RPMI7951 (cell line): ENCODE measurements around the gene CD3D. TPM values are rescaled to one million over a fixed set of nuclear protein-coding genes. Genes with fewer than 3 reads are reported as not detected.
"Not testable (repeated sequence)": the region's sequence is repeated elsewhere in the genome, so short reads cannot be mapped to it uniquely, and the experiment has no call there.

ENCODE experiments used
- DNase-seq: peaks from one replicate; pipeline ENCODE4 v3.0.0-alpha.2; 2012; ENCODE audit warnings: low read depth
- total RNA-seq: library from RNA; depleted of rRNA; stranded (reverse); fragments of >200 nt; shearing (Covaris generic); gene quantifications from 2 replicates; pipeline ENCODE4 v1.2.3, GENCODE V29; 2014

CD3D gene
- total RNA-seq, 1 experiment from 2014 or later = not detected

DNA sequence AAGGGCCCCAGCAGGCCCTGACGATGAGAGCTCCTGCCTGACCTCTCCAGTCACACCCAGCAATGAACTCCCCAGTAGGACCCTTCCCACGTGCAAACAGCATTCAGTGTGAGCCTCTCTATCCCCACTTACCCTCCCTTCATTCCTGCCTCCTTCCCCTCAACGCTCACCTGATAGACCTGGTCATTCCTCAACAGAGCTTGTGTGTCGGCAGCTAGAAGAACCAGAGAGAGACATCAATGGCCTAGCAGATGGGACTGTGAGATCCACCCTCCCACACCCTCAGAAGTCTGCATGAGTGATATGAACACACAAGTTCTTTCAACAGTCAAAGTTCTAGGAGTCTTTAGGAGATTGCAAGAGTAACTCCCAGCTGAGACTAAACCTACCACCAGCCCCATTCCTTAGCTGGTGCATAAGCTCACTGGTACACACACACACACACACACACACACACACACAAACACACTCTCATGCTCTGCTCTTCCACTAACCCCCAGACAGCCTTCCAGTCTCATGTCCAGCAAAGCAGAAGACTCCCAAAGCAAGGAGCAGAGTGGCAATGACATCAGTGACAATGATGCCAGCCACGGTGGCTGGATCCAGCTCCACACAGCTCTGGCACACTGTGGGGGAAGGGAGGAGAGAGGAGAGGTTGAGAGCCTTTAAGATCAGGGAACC lies 3.1 kb downstream of the CD3D start:
- DNase-seq = no peak

DNA sequence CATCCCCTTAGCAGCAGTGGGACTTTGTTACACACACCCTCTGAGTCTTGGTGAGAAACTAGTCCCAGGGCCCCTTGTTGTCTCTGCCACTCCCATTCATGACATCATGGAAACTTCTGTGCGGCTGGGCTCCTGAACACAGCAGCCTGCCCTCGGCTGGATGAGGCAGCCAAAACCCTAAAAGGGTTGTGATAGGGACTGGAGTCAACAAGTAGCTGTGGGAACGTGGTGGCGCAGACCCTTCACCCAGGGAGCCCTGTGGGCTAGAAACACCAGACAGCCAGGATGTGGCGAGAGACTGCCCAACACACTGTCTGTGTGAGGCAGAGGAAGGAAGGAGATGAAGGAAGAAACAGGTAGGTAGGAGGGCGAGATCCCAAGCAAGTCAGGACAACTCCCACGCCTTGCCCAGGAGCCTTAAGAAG lies 3.9 kb downstream of the CD3D start:
- no peak for DNase-seq

DNA sequence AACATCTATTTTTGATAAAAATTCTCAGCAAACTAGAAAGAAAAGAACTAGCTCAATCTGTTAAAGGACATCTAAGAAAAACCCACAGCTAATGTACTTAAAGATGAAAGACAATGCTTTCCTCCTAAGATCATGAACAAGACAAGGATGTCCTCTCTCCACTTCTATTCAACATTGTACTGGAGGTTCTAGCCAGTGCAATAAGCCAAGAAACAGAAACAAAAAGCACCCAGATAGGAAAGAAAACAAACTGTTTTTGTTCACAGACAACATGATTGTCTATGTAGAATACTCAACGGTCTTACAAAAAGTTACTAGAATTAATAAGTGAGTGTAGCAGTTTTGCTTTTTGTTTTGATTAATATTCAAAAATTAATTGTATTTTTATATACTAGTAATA lies 7.8 kb downstream of the CD3D start:
- DNase-seq = no peak

DNA sequence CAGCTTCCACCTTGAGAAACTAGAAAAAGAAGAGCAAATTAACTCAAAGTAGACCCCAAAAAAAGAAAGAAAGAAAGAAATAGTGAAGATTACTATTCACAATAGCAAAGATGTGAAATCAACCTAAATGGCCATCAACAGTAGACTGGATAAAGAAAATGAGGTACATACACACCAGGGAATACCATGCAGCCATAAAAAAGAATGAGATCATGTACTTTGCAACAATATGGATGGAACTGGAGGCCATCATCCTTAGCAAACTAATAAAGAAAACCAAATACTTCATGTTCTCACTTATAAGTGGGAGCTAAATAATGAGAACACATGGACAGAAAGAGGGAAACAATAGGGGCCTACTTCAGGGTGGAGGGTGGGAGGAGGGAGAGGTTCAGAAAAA lies 13.8 kb downstream of the CD3D start:
- no peak for DNase-seq

DNA sequence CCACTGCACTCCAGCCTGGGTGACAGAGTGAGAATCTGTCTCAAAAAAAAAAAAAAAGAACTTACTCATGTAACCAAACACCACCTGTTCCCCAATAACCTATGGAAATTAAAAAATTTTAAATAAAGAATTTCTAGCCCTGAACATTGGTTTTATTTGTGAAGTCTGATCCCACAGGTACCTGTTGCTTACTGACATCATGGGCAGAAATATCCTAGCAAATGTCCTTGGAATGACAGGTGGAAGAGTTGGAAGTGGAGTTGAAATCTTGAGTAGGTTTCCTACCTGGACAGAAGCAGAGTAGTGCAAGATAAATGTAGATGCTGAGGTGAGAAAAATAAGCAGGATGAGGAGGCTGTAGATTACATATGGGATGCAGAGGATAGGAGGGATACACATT lies 17.2 kb downstream of the CD3D start:
- DNase-seq = no peak

DNA sequence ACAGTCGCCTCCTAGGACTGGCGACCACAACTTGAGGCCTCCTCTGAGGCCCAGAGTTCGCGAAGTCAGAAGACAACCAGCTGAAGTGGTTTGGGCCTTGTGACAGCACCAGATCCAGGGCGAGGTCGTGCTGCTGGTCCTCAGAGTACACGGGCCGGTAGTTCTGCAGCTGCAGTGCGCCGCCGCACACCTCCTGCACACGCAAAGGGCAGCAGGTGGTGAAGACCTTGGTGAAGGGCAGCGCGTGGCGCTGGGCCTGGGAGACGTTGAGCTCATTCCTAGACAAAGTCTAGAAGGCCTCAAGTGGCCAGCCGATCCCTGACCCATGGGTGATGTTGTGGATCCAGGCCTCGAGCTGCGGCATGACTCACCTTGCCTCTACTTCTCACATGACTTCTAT lies 19.8 kb downstream of the CD3D start:
- no peak for DNase-seq

DNA sequence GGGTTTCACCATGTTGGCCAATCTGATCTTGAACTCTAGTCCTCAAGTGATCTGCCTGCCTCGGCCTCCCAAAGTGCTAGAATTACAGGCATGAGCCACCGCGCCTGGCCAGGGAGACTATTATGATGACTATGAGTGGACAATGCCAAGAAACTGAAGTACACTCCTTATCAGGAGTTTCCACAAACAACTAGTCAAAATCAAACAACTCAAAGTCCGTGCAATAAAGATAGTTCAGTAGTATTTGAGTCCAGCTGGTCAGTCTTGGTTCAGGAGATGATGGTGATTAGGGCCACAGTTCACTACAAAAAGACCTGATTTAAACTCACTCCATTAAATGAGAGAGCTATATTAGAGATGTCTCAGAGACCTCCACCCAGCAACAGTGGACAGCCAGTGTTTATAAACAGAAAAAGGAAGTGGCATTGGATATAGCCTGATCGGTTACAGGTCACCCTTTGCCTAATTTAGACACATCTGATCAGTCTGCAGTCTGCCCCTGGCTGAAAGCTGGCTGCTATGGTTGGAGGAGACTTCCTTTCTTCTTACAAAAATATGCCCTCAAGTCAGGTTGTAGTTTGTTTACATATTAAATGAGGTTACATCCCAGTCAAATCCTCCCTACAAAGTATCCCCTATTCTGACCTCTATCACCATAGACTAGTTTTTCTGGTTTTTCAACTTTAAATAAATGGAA lies 21.0 kb downstream of the CD3D start:
- no peak for DNase-seq

DNA sequence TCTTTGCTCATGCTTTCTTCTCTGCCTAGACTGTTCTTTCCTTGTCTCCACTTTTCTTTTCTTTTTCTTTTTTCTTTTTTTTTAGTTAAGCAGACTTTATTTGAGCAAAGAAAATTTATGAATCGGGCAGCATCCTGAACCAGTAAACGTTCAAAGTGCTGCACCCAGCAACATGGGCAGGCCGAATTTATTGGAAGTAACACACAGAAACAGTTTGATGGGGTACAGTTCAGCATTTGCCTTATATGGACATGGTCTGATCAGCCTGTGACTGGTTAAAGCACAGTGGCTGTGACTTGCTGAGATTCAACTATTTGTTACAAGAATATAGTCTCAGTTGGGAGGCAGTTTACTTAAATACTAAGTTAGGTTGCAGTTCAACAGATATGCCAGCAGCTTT lies 22.0 kb downstream of the CD3D start:
- DNase-seq = no peak

DNA sequence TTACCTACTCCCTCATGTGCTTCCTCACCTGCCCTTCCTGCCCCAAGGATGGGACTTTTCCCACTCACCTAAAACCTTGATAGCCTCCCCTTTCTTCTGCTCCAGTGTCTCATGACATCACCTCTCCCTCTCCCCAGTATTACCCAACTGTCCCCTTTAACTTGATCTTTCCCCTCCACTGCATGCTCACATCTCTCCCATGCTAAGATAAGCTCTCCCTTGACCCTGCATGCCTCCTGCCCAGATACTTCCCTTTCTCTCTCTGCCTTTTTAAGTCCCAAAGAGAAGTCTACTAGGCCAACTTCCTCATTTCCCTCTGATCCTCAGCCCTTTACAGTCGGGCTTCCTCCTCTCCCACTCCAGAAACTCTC lies 23.2 kb downstream of the CD3D start:
- no peak for DNase-seq

DNA sequence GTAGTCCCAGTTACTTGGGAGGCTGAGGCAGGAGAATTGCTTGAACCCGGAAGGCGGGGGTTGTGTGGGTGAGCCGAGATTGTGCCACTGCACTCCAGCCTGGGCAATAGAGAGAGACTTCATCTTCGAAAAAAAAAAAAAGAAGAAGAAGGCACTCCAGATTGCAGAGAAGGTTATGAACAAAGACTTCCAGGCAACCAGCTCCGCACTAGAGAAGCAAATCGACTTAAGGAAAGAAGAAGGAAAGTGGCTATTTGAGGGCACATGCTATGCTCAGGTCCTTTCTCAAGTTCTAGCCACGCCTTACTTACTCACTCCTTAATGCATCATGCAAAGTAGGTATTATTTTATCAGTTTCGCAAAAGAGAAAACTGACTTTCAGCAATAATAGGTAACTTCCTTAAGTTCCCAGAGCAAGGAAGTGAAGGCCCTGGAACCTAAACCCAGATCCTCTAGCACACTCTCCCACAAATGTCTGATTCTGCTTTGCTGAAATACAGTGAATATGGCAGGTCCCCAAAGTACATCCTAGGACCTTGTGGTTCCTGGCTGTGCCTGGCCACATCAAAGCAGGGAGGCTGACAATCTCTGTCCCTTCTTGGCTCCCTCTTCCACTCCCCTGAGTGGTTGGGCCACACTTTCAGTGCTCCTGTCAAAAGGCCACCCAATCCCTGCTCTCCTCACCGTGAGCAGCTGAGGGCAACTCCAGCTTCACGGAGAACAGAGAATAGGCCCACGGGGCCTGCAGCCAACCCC lies 23.7 kb downstream of the CD3D start:
- no peak for DNase-seq

DNA sequence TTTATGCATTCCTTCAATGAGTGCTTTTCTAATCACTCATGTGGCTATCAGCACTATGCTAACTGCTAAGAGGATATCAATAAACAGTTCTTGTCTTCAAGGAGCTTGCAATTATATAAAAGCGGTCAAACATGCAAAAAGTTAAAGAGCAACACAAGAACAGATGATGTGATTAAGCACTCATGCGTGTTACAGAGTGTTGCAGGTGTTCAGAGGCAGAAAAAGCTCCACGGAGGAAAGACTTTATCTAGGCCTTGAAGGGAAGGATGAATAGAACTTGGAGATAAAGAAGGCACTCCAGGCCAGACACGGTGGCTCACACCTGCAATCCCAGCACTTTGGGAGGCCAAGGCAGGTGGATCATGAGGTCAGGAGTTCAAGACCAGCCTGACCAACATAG lies 24.4 kb downstream of the CD3D start:
- no peak for DNase-seq

DNA sequence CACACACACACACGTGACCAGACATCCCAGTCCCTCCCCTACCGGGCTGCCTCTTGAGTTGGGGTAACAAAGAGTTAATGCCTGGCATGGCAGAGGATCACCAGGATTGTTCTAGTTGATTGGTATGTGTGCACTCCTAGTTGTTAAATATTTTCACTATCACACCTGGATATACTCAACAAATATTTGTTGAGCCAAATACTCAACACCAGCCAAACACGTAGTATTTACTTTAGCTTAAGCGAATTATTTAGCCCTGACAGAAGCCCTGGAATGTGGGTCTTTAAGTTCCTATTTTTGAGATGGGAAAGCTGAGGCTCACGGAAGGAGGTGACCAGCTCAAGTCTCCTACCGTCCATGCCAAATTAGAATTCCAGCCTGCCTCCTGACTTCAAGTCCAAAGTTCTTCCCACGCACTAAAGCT lies 27.5 kb downstream of the CD3D start:
- no peak for DNase-seq

DNA sequence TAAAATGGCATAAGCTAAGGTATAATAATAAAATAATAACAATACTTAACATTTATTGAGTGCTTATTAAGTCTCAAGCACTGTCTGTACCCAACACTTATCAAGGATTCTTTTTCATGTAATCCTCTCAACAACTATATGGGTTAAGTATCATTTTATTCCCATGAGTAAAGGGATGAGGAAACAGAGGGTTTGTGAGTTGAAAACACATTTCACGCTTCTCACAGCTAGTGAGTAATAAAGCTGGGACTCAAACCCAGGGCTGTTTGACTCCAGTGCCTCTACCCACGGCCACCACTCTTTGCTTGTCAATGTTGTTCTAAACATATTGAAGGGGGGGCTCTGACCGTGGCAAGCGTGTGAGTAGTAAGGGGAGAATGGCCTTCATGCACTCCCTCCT lies 29.3 kb downstream of the CD3D start:
- DNase-seq = no peak

DNA sequence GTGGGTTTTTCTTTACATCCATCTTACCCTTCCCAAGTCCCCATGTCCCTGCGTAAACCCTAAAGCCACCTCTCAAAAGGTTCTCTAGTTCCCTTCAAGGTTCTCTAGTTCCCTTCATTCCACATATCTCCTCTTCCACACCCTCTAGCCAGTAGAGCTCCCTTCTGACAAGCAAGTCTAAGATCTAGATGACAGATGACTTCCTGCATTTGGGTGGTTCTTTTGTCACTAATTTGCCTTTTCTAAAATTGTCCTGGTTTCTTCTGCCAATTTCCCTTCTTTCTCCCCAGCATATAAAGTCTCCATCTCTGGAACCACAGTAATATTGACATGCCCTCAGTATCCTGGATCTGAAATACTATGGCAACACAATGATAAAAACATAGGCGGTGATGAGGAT lies 30.2 kb downstream of the CD3D start:
- no peak for DNase-seq

DNA sequence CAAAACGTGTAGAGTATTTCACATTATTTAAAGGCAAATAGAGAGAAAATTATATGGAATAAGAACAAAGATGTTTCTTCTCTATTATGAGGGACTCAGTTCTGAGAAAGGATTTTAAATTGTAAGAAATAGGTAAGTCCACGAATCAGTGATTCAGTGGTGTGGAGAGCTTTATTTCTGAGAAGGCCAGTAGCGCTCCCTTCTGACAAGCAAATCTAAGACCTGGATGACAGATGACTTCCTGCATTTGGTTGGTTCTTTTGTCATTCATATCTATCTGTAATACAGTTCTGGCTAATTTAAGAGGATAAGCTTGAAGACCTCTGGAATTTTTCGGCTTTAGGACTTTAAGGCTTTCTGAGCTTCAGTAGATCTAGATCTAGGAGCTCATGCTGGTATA lies 31.0 kb downstream of the CD3D start:
- no peak for DNase-seq

DNA sequence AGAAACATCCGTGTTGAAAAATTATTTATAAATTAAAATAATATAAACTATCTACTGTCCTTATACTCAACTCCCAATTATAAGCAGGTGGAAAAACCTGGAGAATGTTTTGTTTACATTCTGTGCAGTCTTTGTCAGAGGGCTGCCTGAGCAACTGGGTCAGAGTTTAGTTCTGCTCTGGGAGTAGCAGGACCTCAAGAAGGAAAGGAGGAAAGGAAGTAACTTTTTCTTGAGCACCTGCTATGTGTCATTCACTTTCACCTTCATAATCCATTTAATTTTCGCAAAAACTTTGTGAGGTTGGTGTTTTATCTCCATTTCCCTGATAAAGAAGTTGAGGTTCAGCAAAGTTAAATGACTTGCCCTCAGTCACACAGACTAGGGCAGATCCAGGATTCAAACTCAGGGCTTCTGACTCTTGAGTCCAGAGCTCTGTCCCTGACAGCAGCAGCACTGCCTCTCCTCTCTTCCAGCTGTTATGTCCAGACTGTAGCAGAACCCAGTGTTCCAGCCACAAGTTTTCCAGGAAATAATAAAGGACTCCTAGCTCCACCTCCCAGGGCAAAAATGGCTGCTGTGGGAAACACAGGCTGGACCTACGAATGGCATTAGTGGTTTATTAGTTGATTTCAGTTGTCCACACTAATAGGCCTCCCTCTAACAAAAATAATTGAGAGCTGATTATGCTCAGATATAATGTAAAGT lies 31.6 kb downstream of the CD3D start:
- no peak for DNase-seq

DNA sequence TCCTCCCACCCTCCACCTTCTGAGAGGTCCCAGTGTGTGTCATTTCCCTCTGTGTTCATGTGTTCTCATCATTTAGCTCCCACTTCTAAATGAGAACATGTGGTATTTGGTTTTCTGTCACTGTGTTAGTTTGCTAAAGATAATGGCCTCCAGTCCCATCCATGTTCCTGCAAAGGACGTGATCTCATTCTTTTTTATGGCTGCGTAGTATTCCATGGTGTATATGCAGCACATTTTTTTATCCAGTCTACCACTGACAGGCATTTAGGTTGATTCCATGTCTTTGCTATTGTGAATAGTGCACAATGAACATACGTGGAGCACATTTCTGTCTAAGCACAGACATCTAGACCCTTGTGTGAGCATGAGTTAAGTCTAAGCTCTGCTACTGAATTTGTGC lies 32.2 kb downstream of the CD3D start:
- DNase-seq = no peak

DNA sequence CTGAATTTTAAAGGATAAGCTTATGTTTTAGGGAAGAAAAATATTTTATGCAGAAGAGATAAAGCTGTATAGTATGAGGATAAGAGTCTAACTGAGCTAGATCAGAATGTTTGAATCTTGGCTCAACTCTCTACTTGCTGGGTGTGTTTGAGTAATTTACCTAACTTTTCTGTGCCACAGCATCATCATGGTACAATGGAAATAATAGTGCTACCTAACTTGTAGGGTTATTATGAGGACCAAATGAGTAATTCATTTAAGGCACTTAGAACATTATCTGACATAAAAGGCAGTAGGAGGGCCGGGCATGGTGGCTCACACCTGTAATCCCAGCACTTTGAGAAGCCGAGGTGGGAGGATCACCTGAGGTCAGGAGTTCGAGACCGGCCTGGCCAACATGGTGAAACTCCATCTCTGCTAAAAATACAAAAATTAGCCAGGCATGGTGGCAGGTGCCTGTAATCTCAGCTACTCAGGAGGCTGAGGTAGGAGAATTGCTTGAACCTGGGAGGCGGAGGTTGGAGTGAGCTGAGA lies 33.4 kb downstream of the CD3D start:
- DNase-seq = not testable (repeated sequence)

DNA sequence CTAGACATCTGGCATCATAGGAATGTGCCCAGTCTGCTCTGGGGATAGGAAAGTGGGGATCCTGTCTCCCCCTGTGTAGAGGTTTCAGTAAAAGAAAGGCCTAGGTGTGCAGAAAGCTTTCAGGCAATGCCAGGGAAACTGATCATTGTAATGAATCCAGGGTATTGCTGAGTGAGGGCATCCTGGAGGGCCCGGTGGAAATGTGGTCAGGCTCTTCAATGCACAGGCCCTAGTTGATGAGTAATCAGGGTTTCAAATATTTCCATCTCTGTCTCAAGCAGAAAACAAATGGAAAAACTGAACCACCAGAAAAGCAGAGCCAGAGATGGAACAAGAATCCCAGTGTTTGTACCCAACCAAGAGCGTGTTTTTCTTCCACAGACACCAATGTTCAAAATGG lies 35.9 kb downstream of the CD3D start:
- peak; percentile 47 for DNase-seq

DNA sequence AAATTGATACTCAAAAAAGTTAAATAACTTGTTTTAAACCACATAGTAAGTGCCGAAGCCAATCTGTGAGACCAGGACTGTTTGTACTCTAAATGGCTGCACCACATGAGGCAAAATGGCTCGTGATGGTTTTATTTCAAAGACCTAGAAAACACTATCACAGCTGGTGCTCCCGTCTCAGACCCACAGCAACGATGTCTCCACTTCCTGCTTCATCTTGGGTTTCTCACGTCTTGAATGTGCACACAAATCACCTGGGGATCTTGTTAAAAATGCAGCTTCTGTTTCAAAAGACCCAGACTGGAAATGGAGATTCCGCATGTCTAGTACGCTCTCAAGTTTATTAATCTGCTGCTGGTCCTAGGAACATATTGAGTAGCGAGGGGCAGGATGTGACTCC lies 36.8 kb downstream of the CD3D start:
- no peak for DNase-seq

DNA sequence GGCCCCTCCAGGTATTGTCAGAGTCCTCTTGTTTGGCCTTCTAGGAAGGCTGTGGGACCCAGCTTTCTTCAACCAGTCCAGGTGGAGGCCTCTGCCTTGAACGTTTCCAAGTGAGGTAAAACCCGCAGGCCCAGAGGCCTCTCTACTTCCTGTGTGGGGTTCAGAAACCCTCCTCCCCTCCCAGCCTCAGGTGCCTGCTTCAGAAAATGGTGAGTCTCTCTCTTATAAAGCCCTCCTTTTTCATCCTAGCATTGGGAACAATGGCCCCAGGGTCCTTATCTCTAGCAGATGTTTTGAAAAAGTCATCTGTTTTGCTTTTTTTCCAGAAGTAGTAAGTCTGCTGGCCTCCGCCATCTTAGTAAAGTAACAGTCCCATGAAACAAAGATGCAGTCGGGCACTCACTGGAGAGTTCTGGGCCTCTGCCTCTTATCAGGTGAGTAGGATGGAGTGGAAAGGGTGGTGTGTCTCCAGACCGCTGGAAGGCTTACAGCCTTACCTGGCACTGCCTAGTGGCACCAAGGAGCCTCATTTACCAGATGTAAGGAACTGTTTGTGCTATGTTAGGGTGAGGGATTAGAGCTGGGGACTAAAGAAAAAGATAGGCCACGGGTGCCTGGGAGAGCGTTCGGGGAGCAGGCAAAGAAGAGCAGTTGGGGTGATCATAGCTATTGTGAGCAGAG lies 37.8 kb downstream of the CD3D start, which contains the start of gene CD3E:
TSS of gene CD3E (plus strand) at position 163 of the 681 bp plus-strand sequence. CDS start at position 386, 223 bp downstream.
- DNase-seq = no peak

DNA sequence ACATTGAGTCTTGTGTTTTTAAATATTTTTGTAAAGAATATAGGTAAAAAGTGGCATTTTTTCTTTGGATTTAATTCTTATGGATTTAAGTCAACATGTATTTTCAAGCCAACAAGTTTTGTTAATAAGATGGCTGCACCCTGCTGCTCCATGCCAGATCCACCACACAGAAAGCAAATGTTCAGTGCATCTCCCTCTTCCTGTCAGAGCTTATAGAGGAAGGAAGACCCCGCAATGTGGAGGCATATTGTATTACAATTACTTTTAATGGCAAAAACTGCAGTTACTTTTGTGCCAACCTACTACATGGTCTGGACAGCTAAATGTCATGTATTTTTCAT lies 38.3 kb downstream of the CD3D start:
- no peak for DNase-seq
